ENCODE data around the gene ROM1. TPM values are rescaled to one million over a fixed set of nuclear protein-coding genes. Genes with fewer than 3 reads are reported as not detected.

ROM1 gene, protein sequence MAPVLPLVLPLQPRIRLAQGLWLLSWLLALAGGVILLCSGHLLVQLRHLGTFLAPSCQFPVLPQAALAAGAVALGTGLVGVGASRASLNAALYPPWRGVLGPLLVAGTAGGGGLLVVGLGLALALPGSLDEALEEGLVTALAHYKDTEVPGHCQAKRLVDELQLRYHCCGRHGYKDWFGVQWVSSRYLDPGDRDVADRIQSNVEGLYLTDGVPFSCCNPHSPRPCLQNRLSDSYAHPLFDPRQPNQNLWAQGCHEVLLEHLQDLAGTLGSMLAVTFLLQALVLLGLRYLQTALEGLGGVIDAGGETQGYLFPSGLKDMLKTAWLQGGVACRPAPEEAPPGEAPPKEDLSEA
- 3.6 to 4.3 TPM (median 4.0 TPM) in 5 replicates for total RNA-seq (2022; extraction: Qiagen RNA extraction)

DNA sequence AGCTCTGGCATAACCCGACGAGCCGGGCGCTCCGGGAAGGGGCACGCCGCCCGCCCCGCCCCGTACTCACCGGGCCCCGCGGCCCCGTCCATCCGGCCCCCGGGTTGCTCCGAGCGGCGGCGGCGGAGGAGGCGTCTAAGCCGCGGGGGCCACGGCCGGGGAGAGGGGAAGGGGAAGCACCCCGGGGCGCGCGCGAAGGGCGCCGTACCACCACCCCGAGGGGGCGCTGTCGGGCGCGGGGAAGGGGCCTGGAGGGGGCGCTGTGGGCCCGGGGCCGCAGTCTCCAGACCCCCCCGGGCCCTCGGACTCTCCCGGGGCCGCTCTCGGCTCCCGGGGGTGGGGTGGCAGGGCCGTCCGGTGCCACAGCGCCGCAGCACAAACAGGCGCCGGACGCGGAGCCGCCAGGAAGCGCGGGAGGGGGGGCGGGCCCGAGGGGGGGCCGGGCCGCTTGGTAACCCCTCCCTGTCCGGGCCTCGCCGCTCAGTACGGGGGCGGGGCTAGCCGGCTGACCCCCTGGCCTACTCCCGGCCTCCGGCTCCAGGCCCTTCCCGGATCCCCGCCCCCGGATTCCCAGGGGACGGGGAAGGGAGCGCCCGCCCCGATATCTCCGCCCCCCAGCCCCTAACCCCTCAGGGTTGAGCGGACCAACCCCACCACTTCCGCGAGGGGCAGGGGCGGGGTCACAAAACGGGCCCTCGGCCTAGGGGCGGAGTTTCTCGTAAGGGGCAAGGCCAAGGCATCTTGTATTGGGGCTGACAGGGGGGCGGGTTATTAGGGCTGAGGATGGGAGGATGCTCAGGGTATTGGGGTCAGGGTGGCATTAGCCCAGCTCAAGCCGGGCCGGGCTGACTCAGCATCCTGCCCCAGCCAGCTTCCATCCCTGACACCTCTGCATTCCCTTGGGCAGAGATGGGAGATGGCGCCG lies at the start of gene ROM1, which contains the start of gene EML3:
Gene ROM1 (plus strand): TSS at position 892 of the 925 bp plus-strand sequence. CDS start 25 bp downstream, at position 917.
Gene EML3 (minus strand): TSS at position 410 of the 925 bp plus-strand sequence. CDS start 318 bp downstream, at position 92.

DNA sequence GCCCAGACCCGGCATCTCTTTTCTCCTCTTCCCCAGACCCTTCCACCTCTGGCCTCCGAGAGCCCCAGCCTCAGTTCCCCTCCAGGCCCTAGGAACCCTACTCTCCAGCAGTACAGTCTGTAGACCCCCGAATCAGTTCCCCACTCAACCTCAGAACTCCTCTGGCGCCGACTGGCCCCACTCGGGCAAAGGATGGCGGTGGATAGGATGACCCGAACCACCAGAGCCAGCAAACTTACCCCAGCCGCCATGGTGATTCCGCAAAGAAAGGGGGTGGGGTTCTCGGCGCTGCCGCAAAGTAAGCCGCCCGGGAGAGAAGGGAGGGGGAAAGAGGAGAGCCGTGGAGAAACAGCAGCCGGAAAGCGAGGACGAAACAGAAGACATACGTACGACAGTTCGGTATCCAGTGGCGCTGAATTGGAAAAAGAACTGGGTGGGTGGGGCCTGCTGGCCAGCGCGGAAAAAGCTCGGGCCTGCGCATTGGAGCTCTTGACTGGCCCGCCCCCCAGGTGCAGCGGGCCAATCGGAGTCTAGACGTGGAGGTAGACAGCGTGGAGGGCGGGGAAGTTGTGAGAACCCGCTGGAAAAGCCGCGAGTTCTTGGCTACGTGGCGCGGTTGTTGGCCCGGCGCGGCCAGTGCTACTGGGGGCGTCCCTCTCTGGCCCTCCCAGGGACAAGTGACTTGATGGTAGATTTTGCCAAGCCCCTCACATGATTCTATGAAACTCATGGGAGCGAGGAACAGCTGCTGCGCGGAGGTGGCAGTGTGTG lies 39.3 kb upstream of the ROM1 start, which contains the start of gene EEF1G:
Gene EEF1G (minus strand): TSS at position 300 of the 771 bp plus-strand sequence. CDS start 49 bp downstream, at position 251.

DNA sequence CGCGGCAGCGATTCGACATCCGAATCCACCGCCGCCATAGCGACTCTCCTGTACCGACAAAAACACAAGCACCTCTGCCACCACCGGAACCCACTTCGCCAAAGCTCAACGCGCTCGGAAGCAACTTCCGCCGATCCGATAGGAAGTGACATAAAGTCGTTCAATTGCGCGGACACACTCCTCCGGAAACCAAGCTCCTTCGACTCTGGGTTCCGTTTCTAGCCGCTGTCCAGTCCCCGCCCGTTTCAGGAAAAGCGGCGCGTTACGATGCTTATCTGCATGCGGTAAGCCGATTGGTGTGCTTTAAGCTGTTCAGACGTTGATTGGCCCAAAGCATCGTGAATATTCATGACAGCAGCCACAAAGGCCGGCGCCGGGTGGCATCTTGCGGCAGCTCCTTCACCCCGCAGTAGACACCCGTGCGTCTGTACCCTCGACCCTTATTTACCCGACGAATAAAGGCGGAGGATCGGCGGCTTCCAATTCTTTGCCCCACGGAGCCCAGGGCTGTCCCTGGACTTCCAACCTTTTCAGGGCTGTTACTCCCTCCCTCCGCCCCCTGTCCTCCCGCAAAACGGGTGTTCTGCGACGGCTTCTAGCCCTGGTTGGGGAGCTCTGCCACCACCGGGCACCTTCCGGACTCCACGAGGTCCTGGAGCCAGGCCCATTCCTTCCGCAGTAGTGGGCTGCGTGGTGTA lies 21.5 kb upstream of the ROM1 start, which contains the start of gene TUT1:
Gene TUT1 (minus strand): TSS at position 76 of the 698 bp plus-strand sequence. CDS start 38 bp downstream, at position 38.

DNA sequence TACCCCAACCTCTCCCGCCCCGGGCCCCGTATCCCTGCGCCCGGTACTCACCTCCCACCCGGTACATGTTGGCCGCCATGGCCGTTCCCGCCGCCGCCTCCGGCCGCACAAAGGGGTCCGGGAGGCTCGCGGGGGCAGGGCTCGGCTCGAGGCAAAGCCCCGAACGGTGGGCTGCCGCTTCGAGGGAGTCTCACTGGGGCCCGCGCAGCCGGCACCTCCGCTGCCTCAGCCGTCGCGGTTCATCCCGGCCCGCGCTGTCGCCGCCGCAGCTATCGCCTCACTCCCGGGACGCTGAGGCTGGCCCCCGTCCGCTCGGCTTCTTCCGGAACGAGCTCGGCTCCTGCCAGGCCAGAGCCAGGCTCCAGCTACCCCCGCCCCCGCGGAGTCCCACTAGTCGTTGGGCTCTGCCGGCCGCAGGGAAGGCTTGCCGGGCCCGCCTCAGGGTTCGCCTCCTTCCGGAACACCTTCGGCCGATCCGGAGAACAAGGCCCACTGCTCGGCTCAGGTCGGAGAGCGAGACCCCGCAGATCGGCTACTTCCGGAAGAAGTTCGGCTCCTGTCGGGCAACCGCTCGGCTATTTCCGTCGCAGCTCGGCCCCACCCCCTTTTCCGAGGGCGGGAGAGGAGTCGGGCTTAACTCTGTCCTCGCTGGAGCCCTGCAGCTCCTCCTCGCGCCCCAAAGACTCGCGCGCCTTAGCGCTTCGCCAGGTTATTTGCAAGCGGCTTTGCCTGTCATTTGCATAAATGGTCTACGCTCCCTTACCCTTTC lies 11.5 kb upstream of the ROM1 start, which contains the start of gene MTA2:
Gene MTA2 (minus strand): TSS at position 494 of the 769 bp plus-strand sequence. CDS start 415 bp downstream, at position 79.

DNA sequence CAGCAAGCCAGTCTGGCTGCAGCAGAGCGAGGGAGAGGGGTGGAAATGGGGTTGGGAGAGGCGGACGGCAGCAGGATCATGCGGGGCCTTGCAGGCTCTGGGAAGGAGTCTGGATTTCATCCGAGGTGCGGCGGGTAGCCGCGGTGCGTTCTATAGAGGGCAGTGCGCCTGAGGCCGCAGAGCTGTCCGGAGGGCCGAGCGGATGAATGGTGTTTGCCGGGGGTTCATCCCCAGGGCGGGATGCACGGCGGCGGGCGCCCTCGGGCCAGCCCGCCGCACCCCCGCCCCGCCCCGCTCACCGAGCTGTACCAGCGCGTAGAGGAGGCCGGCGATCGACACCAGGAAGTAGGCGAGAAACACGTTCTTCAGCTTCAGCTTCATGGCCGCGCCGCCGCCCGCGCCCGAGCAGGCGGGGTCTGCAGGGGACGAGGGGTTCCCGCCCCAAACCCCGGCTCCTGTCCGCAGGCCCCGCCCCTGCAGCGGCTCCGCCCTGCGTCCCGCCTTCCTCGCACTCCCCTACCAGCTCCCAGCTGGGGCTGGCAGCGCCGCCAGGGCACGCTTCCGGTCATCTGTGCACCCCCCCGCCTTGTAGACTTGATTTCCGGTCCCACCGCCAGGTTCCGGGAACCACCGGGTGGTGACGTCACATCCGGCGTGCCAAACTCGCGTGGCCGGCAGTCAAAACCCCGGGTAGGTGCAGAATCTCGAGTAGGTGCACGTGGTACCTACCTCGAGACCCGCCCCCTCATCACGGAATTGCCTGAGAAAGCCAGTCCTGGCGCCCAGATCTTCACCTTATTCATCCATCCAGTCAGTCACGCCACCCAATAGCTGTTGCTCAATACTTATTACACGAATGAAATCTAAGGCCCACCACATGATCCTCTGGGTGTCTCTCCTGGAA lies 8.8 kb downstream of the ROM1 start, which contains the start of gene B3GAT3:
Gene B3GAT3 (minus strand): TSS at position 420 of the 904 bp plus-strand sequence. CDS start 39 bp downstream, at position 381.

DNA sequence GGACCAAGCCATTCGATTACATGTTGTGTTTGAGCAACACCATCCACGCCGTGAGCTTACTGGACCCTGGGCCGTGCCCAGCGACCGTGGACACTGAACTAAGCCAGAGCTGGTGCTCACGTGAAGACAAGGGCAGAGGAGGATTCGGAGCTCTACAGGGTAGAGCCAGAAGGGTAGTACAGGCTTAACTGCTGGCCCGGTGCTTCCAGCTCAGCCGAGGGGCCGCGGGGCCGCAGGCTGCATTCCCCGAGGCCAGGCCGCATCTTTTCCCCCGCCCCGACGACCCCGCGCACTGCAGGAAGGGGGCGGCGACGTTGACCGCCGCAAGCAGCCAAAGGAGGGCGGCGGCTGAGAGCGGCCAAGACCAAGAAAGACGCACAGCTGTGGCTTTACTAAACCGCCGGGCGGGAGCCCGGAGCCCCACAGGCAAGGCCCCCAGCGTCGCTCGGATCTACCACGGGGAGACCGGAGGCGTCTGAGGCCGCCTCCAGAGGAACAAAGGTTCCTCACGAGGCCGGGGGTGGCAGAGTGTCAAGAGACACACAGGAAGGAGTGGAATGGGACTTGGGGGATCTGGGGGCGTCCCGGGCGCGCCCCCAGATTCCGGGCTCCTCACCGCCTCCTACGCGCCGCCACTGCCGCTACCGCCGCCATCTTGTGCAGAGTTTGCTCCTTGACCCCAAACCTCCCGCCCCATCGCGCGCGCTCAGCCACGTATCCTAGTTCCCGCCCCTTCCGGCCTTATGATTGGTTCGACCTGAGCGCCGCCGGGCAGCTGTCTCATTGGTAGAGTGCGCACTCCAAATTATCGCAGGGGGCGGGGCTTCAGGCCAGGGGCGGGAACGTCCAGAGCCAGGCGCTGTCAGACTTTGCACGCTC lies 33.1 kb downstream of the ROM1 start, which contains the start of gene GANAB:
Gene GANAB (minus strand): TSS at position 668 of the 879 bp plus-strand sequence. CDS start 14 bp downstream, at position 654.

Other genes with a start within 250 kb of the ROM1 start
- 0.23 to 0.69 TPM (median 0.37 TPM) in 3 of 5 replicates, not detected in the others for gene SCGB1A1, start 194.2 kb upstream of the ROM1 start, total RNA-seq (2022; extraction: Qiagen RNA extraction)
- gene AHNAK, start 66.5 kb upstream of the ROM1 start, total RNA-seq (2022; extraction: Qiagen RNA extraction) = 339 to 412 TPM (median 379 TPM) in 5 replicates
- 1,893 to 2,060 TPM (median 2,008 TPM) in 5 replicates for gene EEF1G, start 39.4 kb upstream of the ROM1 start, total RNA-seq (2022; extraction: Qiagen RNA extraction)
- 12.8 to 17.8 TPM (median 17.0 TPM) in 5 replicates for gene TUT1, start 21.7 kb upstream of the ROM1 start, total RNA-seq (2022; extraction: Qiagen RNA extraction)
- gene MTA2, start 11.4 kb upstream of the ROM1 start, total RNA-seq (2022; extraction: Qiagen RNA extraction) = 82.2 to 92.9 TPM (median 85.9 TPM) in 5 replicates
- gene EML3, start 482 bp upstream of the ROM1 start, total RNA-seq (2022; extraction: Qiagen RNA extraction) = 19.9 to 26.0 TPM (median 22.0 TPM) in 5 replicates
- gene B3GAT3, start 8.7 kb downstream of the ROM1 start, total RNA-seq (2022; extraction: Qiagen RNA extraction) = 44.5 to 55.6 TPM (median 54.8 TPM) in 5 replicates
- gene GANAB, start 33.4 kb downstream of the ROM1 start, total RNA-seq (2022; extraction: Qiagen RNA extraction) = 248 to 270 TPM (median 260 TPM) in 5 replicates
- gene INTS5, start 40.0 kb downstream of the ROM1 start, total RNA-seq (2022; extraction: Qiagen RNA extraction) = 19.1 to 23.0 TPM (median 22.6 TPM) in 5 replicates
- 118 to 140 TPM (median 121 TPM) in 5 replicates for gene C11orf98, start 52.0 kb downstream of the ROM1 start, total RNA-seq (2022; extraction: Qiagen RNA extraction)
- gene CSKMT, start 52.1 kb downstream of the ROM1 start, total RNA-seq (2022; extraction: Qiagen RNA extraction) = 6.9 to 15.1 TPM (median 13.5 TPM) in 5 replicates
- gene UQCC3, start 58.4 kb downstream of the ROM1 start, total RNA-seq (2022; extraction: Qiagen RNA extraction) = 23.4 to 38.0 TPM (median 35.7 TPM) in 5 replicates
- 4.0 to 5.1 TPM (median 4.8 TPM) in 5 replicates for gene LBHD1, start 59.0 kb downstream of the ROM1 start, total RNA-seq (2022; extraction: Qiagen RNA extraction)
- gene UBXN1, start 65.8 kb downstream of the ROM1 start, total RNA-seq (2022; extraction: Qiagen RNA extraction) = 113 to 126 TPM (median 120 TPM) in 5 replicates
- 0.07 to 0.10 TPM (median 0.08 TPM) in 3 of 5 replicates, not detected in the others for gene LRRN4CL, start 76.3 kb downstream of the ROM1 start, total RNA-seq (2022; extraction: Qiagen RNA extraction)
- 53.3 to 85.7 TPM (median 68.0 TPM) in 5 replicates for gene BSCL2, start 94.2 kb downstream of the ROM1 start, total RNA-seq (2022; extraction: Qiagen RNA extraction)
- gene GNG3, start 94.4 kb downstream of the ROM1 start, total RNA-seq (2022; extraction: Qiagen RNA extraction) = not detected in 5 replicates
- 38.1 to 42.3 TPM (median 39.3 TPM) in 5 replicates for gene HNRNPUL2, start 114.2 kb downstream of the ROM1 start, total RNA-seq (2022; extraction: Qiagen RNA extraction)
- gene TTC9C, start 115.2 kb downstream of the ROM1 start, total RNA-seq (2022; extraction: Qiagen RNA extraction) = 28.8 to 30.0 TPM (median 29.4 TPM) in 5 replicates
- 1.3 to 1.8 TPM (median 1.5 TPM) in 5 replicates for gene ZBTB3, start 140.9 kb downstream of the ROM1 start, total RNA-seq (2022; extraction: Qiagen RNA extraction)
- gene POLR2G, start 148.3 kb downstream of the ROM1 start, total RNA-seq (2022; extraction: Qiagen RNA extraction) = 161 to 178 TPM (median 174 TPM) in 5 replicates
- 12.2 to 15.7 TPM (median 14.0 TPM) in 5 replicates for gene TAF6L, start 158.1 kb downstream of the ROM1 start, total RNA-seq (2022; extraction: Qiagen RNA extraction)
- 68.8 to 94.9 TPM (median 86.7 TPM) in 5 replicates for gene TMEM179B, start 174.1 kb downstream of the ROM1 start, total RNA-seq (2022; extraction: Qiagen RNA extraction)
- gene TMEM223, start 178.7 kb downstream of the ROM1 start, total RNA-seq (2022; extraction: Qiagen RNA extraction) = 19.7 to 28.7 TPM (median 27.7 TPM) in 5 replicates
- 38.7 to 55.4 TPM (median 50.7 TPM) in 5 replicates for gene NXF1, start 192.2 kb downstream of the ROM1 start, total RNA-seq (2022; extraction: Qiagen RNA extraction)
- 19.5 to 24.9 TPM (median 23.9 TPM) in 5 replicates for gene STX5, start 218.8 kb downstream of the ROM1 start, total RNA-seq (2022; extraction: Qiagen RNA extraction)
- gene TEX54, start 219.6 kb downstream of the ROM1 start, total RNA-seq (2022; extraction: Qiagen RNA extraction) = not detected in 5 replicates
- gene WDR74, start 226.3 kb downstream of the ROM1 start, total RNA-seq (2022; extraction: Qiagen RNA extraction) = 74.3 to 82.0 TPM (median 79.5 TPM) in 5 replicates